HPDE6-E6E7 (cell line): ENCODE data around the gene ELMO1.

Experiments used
- DNase-seq: peaks from one replicate; pipeline ENCODE4 v3.0.0; 2011; ENCODE audit warnings: missing footprints; ENCODE audit errors: extremely low spot score

The ELMO1 gene

DNA sequence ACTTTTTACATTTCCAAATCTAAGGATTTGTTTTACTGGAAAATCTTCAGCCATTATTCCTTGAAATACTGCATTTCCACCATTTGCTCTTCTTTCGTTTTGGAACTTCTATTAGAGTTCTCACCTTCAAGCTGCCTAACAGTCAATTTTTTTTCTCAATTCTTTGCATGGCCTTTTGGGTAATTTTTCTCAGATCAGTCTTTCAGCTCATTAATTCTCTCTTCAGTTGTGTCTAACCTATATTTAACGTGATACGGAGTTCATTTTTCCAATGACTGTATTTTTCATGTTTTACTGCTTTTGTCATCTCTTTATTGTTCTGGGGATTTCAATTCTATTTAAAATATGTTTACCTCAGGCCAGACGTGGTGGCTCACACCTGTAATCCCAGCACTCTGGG, 600.7 kb downstream of the ELMO1 start:
- DNase-seq = no peak

DNA sequence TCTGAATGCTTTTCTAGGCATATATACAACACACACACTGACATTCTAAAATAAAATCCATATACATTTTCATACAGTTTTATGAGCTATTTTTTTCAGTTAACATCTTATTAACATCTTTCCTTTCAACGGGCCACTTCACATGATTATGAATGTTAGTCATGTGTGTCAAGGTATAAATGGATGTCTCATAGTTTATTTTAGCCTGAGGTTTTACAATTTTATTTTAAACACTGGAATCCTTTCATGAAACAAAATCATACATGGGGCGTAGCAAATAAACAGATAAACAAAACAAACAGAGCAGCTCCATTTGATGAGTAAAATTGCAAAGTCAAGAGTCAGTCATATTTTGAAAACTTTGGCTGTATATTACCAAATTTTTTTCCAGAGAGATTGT, 604.3 kb downstream of the ELMO1 start:
- DNase-seq = no peak

GRCh38 chr7:36840904-36841303, 607.8 kb downstream of the ELMO1 start:
- DNase-seq = no peak

- no peak for DNase-seq
Observed at GRCh38 chr7:36838616-36839225, 609.9 kb downstream of the ELMO1 start.

- DNase-seq = no peak
Observed at GRCh38 chr7:36831049-36831448, 617.6 kb downstream of the ELMO1 start.

- DNase-seq = no peak
Observed at GRCh38 chr7:36827726-36828703, 620.6 kb downstream of the ELMO1 start.

- DNase-seq = no peak
Observed at GRCh38 chr7:36825501-36825900, 623.2 kb downstream of the ELMO1 start.

GRCh38 chr7:36823353-36823752, 625.3 kb downstream of the ELMO1 start:
- DNase-seq = no peak

DNA sequence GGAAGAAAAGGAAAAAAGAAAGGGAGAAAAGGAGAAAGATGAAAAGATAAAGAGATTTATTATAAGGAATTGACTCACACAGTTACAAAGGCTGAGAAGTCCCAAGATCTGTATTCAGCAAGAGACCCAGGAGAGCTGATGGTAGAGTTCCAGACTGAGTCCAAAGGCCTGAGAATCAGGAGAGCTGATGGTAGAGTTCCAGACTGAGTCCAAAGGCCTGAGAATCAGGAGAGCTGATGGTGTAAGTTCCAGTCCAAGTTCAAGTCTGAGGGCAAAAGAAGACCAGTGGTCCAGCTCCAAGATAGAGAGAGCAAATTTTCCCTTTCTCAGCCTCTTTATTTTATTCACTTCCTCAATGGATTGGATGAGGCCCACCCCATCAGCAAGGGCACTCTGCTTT, 627.0 kb downstream of the ELMO1 start:
- no peak for DNase-seq

- DNase-seq = no peak
Observed at GRCh38 chr7:36820527-36821170, 628.0 kb downstream of the ELMO1 start.

GRCh38 chr7:36819639-36820038, 629.0 kb downstream of the ELMO1 start:
- DNase-seq = no peak

DNA sequence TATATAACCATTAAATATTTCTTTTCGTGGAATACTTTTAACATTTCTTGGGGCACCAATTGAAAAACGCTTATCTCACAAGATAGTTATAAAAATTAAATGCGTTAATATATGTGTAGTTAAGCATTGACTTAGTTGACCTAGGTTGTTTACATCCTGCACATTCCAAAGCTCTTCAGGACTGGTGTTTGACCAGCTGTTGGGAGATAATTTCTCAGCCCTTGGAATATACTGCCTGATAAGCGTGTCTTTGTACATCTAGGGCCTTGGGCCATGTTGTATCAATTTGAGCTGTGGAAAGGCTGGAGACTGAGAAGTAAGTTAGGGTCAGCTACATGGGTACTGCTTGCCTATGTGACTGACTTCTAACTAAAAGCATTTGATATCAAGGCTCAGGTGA, 634.4 kb downstream of the ELMO1 start:
- no peak for DNase-seq

- DNase-seq = no peak
Observed at GRCh38 chr7:36811807-36812206, 636.9 kb downstream of the ELMO1 start.

DNA sequence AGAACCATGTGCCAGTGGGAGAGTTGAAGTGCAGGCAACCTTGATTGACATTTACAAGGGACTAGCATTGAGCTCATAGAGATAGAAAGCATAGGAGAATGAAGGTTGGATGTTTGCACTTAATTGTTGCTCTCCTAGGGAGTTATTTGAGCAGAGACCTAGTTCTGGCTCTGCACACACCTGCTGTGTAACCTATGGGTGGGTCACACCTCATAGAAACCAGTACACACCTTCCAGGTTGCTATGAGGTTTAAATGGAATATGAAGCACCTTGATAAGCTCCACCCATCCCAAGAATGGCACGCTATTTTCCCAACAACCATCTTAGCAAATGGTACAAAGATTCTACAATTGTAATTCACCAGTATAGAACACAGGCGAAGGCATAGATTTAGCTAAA, 638.2 kb downstream of the ELMO1 start:
- DNase-seq = no peak

GRCh38 chr7:36810032-36810431, 638.6 kb downstream of the ELMO1 start:
- DNase-seq = no peak

GRCh38 chr7:36809510-36809909, 639.2 kb downstream of the ELMO1 start:
- DNase-seq = no peak

DNA sequence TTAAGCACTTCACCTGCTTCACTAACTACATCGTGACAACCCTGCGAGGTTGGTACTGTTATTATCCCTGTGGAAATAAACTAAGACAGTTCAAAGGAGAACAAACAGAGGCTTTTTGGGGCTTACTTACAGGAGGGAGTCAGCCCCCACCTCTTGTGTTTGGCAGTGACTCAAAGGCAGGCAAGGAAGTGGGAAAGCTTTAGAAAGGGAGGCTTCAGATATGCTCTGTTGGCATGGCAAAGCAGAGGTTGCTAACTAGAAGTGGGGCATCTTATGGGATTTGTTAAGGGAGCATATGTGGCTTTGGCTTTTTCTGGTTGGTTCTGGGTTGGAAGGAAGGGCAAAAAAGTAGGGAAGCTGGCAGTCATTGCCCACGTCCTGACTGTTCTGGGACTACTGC, 639.6 kb downstream of the ELMO1 start:
- DNase-seq = no peak

DNA sequence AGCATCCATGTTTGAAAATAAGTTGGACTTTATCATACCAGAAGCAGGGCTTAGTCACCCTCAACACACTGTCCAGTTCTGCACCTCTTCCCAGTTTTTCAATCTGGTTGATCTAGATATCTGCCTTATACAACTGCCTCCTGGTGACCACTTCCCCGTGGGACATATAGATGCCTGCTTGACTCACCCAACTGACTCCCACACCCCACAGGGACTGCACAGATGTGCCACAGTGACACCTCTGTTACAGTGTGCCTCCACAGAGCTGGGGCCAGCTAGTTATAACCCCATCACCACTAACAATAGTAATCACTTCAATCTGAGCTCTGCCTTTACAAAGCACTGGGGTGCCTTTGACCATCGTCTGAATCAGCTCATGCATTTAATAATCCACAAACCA, 641.8 kb downstream of the ELMO1 start:
- no peak for DNase-seq
